HG03460 (cell line): ENCODE results near the gene PTCH1.
A peak's percentile ranks its signal among the peaks of the same experiment; 100 is the strongest.

ENCODE experiments used
- ATAC-seq: cut with Tn5 transposase; IDR thresholded peaks from one replicate; pipeline ENCODE4 v1.9.1; 2021; ENCODE audit not compliant: unreplicated experiment

PTCH1 gene

GRCh38 chr9:95499046-95499676 is 17.6 kb downstream of the PTCH1 start:
- no peak for ATAC-seq

GRCh38 chr9:95498641-95499040 is 18.1 kb downstream of the PTCH1 start:
- ATAC-seq: no peak

GRCh38 chr9:95497772-95498171 is 19.0 kb downstream of the PTCH1 start:
- ATAC-seq: no peak

GRCh38 chr9:95496687-95497086 is 20.1 kb downstream of the PTCH1 start:
- ATAC-seq: no peak

GRCh38 chr9:95495961-95496360 is 20.8 kb downstream of the PTCH1 start:
- ATAC-seq: no peak

- no peak for ATAC-seq
Measured at GRCh38 chr9:95495529-95495928, 21.2 kb downstream of the PTCH1 start.

- peak; percentile 94 for ATAC-seq
Measured at GRCh38 chr9:95494416-95495371, 22.1 kb downstream of the PTCH1 start.

- ATAC-seq: peak; percentile 5
Measured at GRCh38 chr9:95494022-95494415, 22.8 kb downstream of the PTCH1 start.

- ATAC-seq: no peak
Measured at GRCh38 chr9:95493402-95493801, 23.4 kb downstream of the PTCH1 start.

- ATAC-seq: no peak
Measured at GRCh38 chr9:95491543-95492320, 25.0 kb downstream of the PTCH1 start.

- ATAC-seq: no peak
Measured at GRCh38 chr9:95488954-95489353, 27.8 kb downstream of the PTCH1 start.

- no peak for ATAC-seq
Measured at GRCh38 chr9:95486318-95486717, 30.5 kb downstream of the PTCH1 start.

GRCh38 chr9:95484225-95484624 is 32.5 kb downstream of the PTCH1 start:
- no peak for ATAC-seq

- no peak for ATAC-seq
Measured at GRCh38 chr9:95483431-95483830, 33.3 kb downstream of the PTCH1 start.

GRCh38 chr9:95482621-95483020 is 34.1 kb downstream of the PTCH1 start:
- no peak for ATAC-seq

GRCh38 chr9:95481000-95481399 is 35.8 kb downstream of the PTCH1 start:
- no peak for ATAC-seq

GRCh38 chr9:95480346-95480745 is 36.4 kb downstream of the PTCH1 start:
- no peak for ATAC-seq

GRCh38 chr9:95479330-95479729 is 37.4 kb downstream of the PTCH1 start:
- no peak for ATAC-seq

- ATAC-seq: no peak
Measured at GRCh38 chr9:95478335-95478734, 38.4 kb downstream of the PTCH1 start.

GRCh38 chr9:95477885-95478284 is 38.9 kb downstream of the PTCH1 start:
- no peak for ATAC-seq

GRCh38 chr9:95477441-95477840 is 39.3 kb downstream of the PTCH1 start:
- ATAC-seq: no peak

- ATAC-seq: no peak
Measured at GRCh38 chr9:95468791-95469190, 48.0 kb downstream of the PTCH1 start.
